Motor neuron (in vitro differentiated cells): Measurements from ENCODE around the gene PAQR7. TPM values are rescaled to one million over a fixed set of nuclear protein-coding genes. Genes with fewer than 3 reads are reported as not detected.
A peak's percentile ranks its signal among the peaks of the same experiment; 100 is the strongest.

ENCODE experiments used
- ATAC-seq, 8 experiments: fragments of 200-7000 bp; cut with Tn5 transposase; replicated peaks in 6 of 8; 2 replicates each; pipeline ENCODE4 v1.8.0; 2021; ENCODE audit warnings: mild to moderate bottlenecking in 8 of 8, moderate library complexity in 8 of 8
- H3K27ac ChIP-seq, 2 donors: fragments of 250-450 bp; sonication (Bioruptor Pico); 2 replicates each; pipeline ENCODE4 v1.9.0; 2021; ENCODE audit warnings: antibody characterized with exemption in 2 of 2, mild to moderate bottlenecking in 2 of 2, moderate library complexity in 1 of 2
- H3K4me1 ChIP-seq, 2 donors: fragments of 250-450 bp; sonication (Bioruptor Pico); replicated peaks in 1 of 2; 2 replicates each; pipeline ENCODE4 v1.6.1; 2021; ENCODE audit warnings: antibody characterized with exemption in 2 of 2, mild to moderate bottlenecking in 2 of 2, moderate library complexity in 1 of 2
- H3K4me3 ChIP-seq, 5 donors: fragments of 250-450 bp; sonication (Bioruptor Pico); 2 replicates each; pipeline ENCODE4 v1.9.0; 2021; ENCODE audit warnings: antibody characterized with exemption in 5 of 5, mild to moderate bottlenecking in 5 of 5, moderate library complexity in 4 of 5
- WGBS, 10 experiments: fragments of 450-650 bp; shearing (Covaris generic); methylation state at CpG; one replicate each; pipeline ENCODE4 v1.0.0; 2022; 5-methylcytosine and 5-hydroxymethylcytosine counted together
- in situ Hi-C, 9 experiments: fragments of 400-800 bp; cut with MboI; loops; one replicate each; pipeline ENCODE4 v1.15.0; 2021; ENCODE audit warnings: low sequenced_read_pairs in 9 of 9, low pct_unique_long_range_greater_than_20kb in 2 of 9; ENCODE audit not compliant: unreplicated experiment in 9 of 9
- total RNA-seq, 8 experiments: library from RNA; unstranded; fragments of 300-600 nt; gene quantifications; 2 replicates each; pipeline versions ENCODE4 v1.2.3 to v1.2.4, GENCODE V29; 2022

Gene PAQR7
- total RNA-seq, 8 experiments from 2014 or later = 8.9 to 14.5 (median 12.2) TPM

GRCh38 chr1:25897754-25898153, 22.2 kb upstream of the PAQR7 start:
- in situ Hi-C loops = loop anchor here in 7 of 9 experiments (5.0 to 25.0 kb wide), 5 partner anchors 87 to 107 kb away; partner anchors contain the start of gene PAFAH2 (in 4 of the 7)
- Histone ChIP-seq H3K4me3 (no peak overlapping the region), H3K4me1 (peaks cover 56 to 57% of the 10 kb centered on the region in 2 donors), H3K27ac (no peak overlapping the region)
- 80 to 100% (median 92%) methylated on average over 1 to 5 of the region's 5 CpGs; no CpG with 5 or more reads in 3 of the 10 experiments for WGBS, 10 experiments
- ATAC-seq = no peak

GRCh38 chr1:25896266-25896665, 20.8 kb upstream of the PAQR7 start:
- peaks cover 43 to 53% of the 10 kb centered on the region in 2 donors for H3K4me1 ChIP-seq
- WGBS, 10 experiments = 17 to 100% (median 80%) methylated on average over 1 of the region's 1 CpG; no CpG with 5 or more reads in 5 of the 10 experiments
- H3K4me3 ChIP-seq = no peak overlapping the region
- ATAC-seq = no peak
- in situ Hi-C loops = loop anchor here in 7 of 9 experiments (5.0 to 25.0 kb wide), 5 partner anchors 89 to 109 kb away; partner anchors contain the start of gene PAFAH2 (in 4 of the 7)
- H3K27ac ChIP-seq = no peak overlapping the region

- peak overlapping the region in 1 of 2 donors; percentile 31 for H3K27ac ChIP-seq
- 0 to 52% (median 8%) methylated on average over 2 to 12 of the region's 12 CpGs; no CpG with 5 or more reads in 1 of the 10 experiments for WGBS, 10 experiments
- peak; percentile 68 to 90 (median 87) for ATAC-seq
- H3K4me3 ChIP-seq = no peak overlapping the region
- in situ Hi-C loops = loop anchor here in 7 of 9 experiments (5.0 to 25.0 kb wide), 5 partner anchors 89 to 109 kb away; partner anchors contain the start of gene PAFAH2 (in 4 of the 7)
- peaks cover 35 to 45% of the 10 kb centered on the region in 2 donors for H3K4me1 ChIP-seq
These were observed 20.0 kb upstream of the PAQR7 start for GRCh38 chr1:25895365-25895990.

- no peak overlapping the region for H3K27ac ChIP-seq
- no peak overlapping the region for H3K4me3 ChIP-seq
- in situ Hi-C loops = loop anchor here in 6 of 9 experiments (10.0 to 25.0 kb wide), 4 partner anchors 92 to 112 kb away; partner anchors contain the start of gene PAFAH2 (in 3 of the 6)
- WGBS, 10 experiments = 67 to 100% (median 84%) methylated on average over 1 to 4 of the region's 4 CpGs
- ATAC-seq = no peak
- peaks cover 11 to 21% of the 10 kb centered on the region in 2 donors for H3K4me1 ChIP-seq
These were observed 17.6 kb upstream of the PAQR7 start for GRCh38 chr1:25893116-25893515.

- in situ Hi-C loops = loop anchor here in 6 of 9 experiments (10.0 to 25.0 kb wide), 4 partner anchors 93 to 113 kb away; partner anchors contain the start of gene PAFAH2 (in 3 of the 6)
- Histone ChIP-seq H3K4me1 (peaks cover 9 to 17% of the 10 kb centered on the region in 2 donors), H3K4me3 (no peak overlapping the region), H3K27ac (no peak overlapping the region)
- WGBS, 10 experiments = 40 to 100% (median 86%) methylated on average over 1 to 4 of the region's 5 CpGs; no CpG with 5 or more reads in 4 of the 10 experiments
- no peak for ATAC-seq
These were observed 16.1 kb upstream of the PAQR7 start for GRCh38 chr1:25891606-25892005.

- WGBS, 10 experiments = 53 to 100% (median 94%) methylated on average over 1 to 10 of the region's 10 CpGs
- Histone ChIP-seq H3K4me3 (no peak overlapping the region), H3K27ac (no peak overlapping the region), H3K4me1 (peaks cover 2 to 10% of the 10 kb centered on the region in 2 donors)
- ATAC-seq = no peak
- in situ Hi-C loops = loop anchor here in 6 of 9 experiments (10.0 to 25.0 kb wide), 4 partner anchors 94 to 114 kb away; partner anchors contain the start of gene PAFAH2 (in 3 of the 6)
These were observed 14.9 kb upstream of the PAQR7 start for GRCh38 chr1:25890239-25891034.

GRCh38 chr1:25889470-25889869, 14.0 kb upstream of the PAQR7 start:
- 38 to 88% (median 60%) methylated on average over 1 to 3 of the region's 3 CpGs; no CpG with 5 or more reads in 2 of the 10 experiments for WGBS, 10 experiments
- Histone ChIP-seq H3K27ac (no peak overlapping the region), H3K4me1 (peaks cover 0 to 7% of the 10 kb centered on the region in 2 donors), H3K4me3 (no peak overlapping the region)
- in situ Hi-C loops = loop anchor here in 2 of 9 experiments (25.0 kb wide), 1 partner anchor 98 kb away; the partner anchor contains the start of gene PAFAH2 (in 2 of the 2)
- peak in 3 of 8 experiments; percentile 55 to 86 (median 68) for ATAC-seq

- in situ Hi-C loops = loop anchor here in 2 of 9 experiments (25.0 kb wide), 1 partner anchor 99 kb away; the partner anchor contains the start of gene PAFAH2 (in 2 of the 2)
- ATAC-seq = no peak
- Histone ChIP-seq H3K27ac (no peak overlapping the region), H3K4me1 (peaks cover 0 to 7% of the 10 kb centered on the region in 2 donors), H3K4me3 (no peak overlapping the region)
- 59 to 100% (median 91%) methylated on average over 1 to 7 of the region's 7 CpGs for WGBS, 10 experiments
These were observed 13.0 kb upstream of the PAQR7 start for GRCh38 chr1:25888426-25888987.

- no peak for ATAC-seq
- no peak overlapping the region for H3K4me3 ChIP-seq
- in situ Hi-C loops = loop anchor here in 2 of 9 experiments (25.0 kb wide), 1 partner anchor 102 kb away; the partner anchor contains the start of gene PAFAH2 (in 2 of the 2)
- no peak overlapping the region for H3K27ac ChIP-seq
- WGBS, 10 experiments = 83 to 100% (median 83%) methylated on average over 1 of the region's 1 CpG; no CpG with 5 or more reads in 7 of the 10 experiments
- no peaks in the 10 kb centered on the region for H3K4me1 ChIP-seq
These were observed 10.1 kb upstream of the PAQR7 start for GRCh38 chr1:25885602-25886001.

- Histone ChIP-seq H3K27ac (no peak overlapping the region), H3K4me1 (peaks cover under 1% of the 10 kb centered on the region in 2 donors), H3K4me3 (no peak overlapping the region)
- in situ Hi-C loops = loop anchor here in 2 of 9 experiments (25.0 kb wide), 1 partner anchor 106 kb away; the partner anchor contains the start of gene PAFAH2 (in 2 of the 2)
- WGBS, 10 experiments = 98 to 100% (median 100%) methylated on average over 1 to 8 of the region's 11 CpGs; no CpG with 5 or more reads in 5 of the 10 experiments
- ATAC-seq = peak in 5 of 8 experiments; percentile 14 to 24 (median 20)
These were observed 5.8 kb upstream of the PAQR7 start for GRCh38 chr1:25881266-25881665.

GRCh38 chr1:25880518-25880917, 5.0 kb upstream of the PAQR7 start:
- H3K27ac ChIP-seq = no peak overlapping the region
- in situ Hi-C loops = loop anchor here in 2 of 9 experiments (25.0 kb wide), 1 partner anchor 107 kb away; the partner anchor contains the start of gene PAFAH2 (in 2 of the 2)
- H3K4me1 ChIP-seq = peaks cover 5 to 6% of the 10 kb centered on the region in 2 donors
- no peak overlapping the region for H3K4me3 ChIP-seq
- WGBS, 10 experiments = 60 to 95% (median 80%) methylated on average over 1 to 5 of the region's 5 CpGs
- no peak for ATAC-seq

GRCh38 chr1:25879675-25880074, 4.2 kb upstream of the PAQR7 start:
- Histone ChIP-seq H3K27ac (no peak overlapping the region), H3K4me3 (no peak overlapping the region), H3K4me1 (peaks cover 6% of the 10 kb centered on the region in 2 donors)
- 20 to 100% (median 86%) methylated on average over 1 of the region's 2 CpGs; no CpG with 5 or more reads in 5 of the 10 experiments for WGBS, 10 experiments
- in situ Hi-C loops = loop anchor here in 2 of 9 experiments (25.0 kb wide), 1 partner anchor 108 kb away; the partner anchor contains the start of gene PAFAH2 (in 2 of the 2)
- ATAC-seq = no peak
